ENCODE results near the gene AP1AR.
"Not testable (repeated sequence)": the region's sequence is repeated elsewhere in the genome, so short reads cannot be mapped to it uniquely, and the experiment has no call there.

- TF ChIP-seq POLR2A (IDR thresholded peaks at IDR 0.05; ENCODE audit: low read length); GATA1 (IDR thresholded peaks at IDR 0.05; ENCODE audit: low read depth, low read length): not testable (repeated sequence)
Observed at GRCh38 chr4:112208137-112209095, 23.2 kb upstream of the AP1AR start.

Measured in erythroblast (primary cell).